Erythroblast (primary cell): ENCODE results near the gene SUSD3.

Experiments
- GATA1 ChIP-seq: IDR thresholded peaks from 2 replicates; pipeline ENCODE4 v1.6.1; 2011; ENCODE audit warnings: low read depth, mild to moderate bottlenecking, control low read depth, low read length, moderate library complexity
- POLR2A ChIP-seq: IDR thresholded peaks from 2 replicates; pipeline ENCODE4 v1.6.1; 2011; ENCODE audit warnings: mild to moderate bottlenecking, low read length

DNA sequence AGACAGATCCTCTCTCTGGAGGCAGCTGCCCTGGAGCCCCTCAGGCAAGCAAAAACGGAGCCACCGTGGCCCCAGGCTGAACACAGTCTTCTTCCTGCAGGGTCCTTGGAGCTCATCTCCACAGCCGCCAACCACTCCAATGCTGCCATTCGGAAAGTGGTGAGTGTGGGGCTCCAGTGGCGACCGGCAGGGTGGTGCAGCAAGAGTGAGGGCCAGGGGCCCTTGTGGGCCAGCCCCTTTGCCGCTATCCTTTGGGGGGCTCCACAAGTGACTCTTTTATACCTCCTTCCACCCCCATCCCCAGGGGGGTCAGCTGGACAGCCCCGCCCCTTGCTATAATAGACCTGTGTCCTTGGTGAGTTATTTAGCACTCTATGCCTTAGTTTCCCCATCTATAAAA lies 47.4 kb upstream of the SUSD3 start:
- TF ChIP-seq POLR2A (no peak), GATA1 (no peak)
